Endodermal cell (in vitro differentiated cells): ENCODE measurements around the gene HMG20B. TPM values are rescaled to one million over a fixed set of nuclear protein-coding genes. Genes with fewer than 3 reads are reported as not detected.

Experiments
- DNase-seq: peaks from one replicate; pipeline ENCODE4 v3.0.0-alpha.2; 2017
- H3K27ac ChIP-seq: 2 replicates; pipeline ENCODE4 v1.5.1; 2013; ENCODE audit warnings: mild to moderate bottlenecking, low read depth, low read length, moderate library complexity
- H3K27me3 ChIP-seq: 2 replicates; pipeline ENCODE4 v1.6.1; 2013; ENCODE audit warnings: mild to moderate bottlenecking, low read length, moderate library complexity; ENCODE audit not compliant: insufficient read depth, control insufficient read depth, poor library complexity, severe bottlenecking
- H3K36me3 ChIP-seq: 2 replicates; pipeline ENCODE4 v1.7.0; 2013; ENCODE audit warnings: mild to moderate bottlenecking, low read length, moderate library complexity; ENCODE audit not compliant: control insufficient read depth, insufficient read depth
- H3K4me1 ChIP-seq: one replicate; pipeline ENCODE4 v1.7.0; 2013; ENCODE audit warnings: low read length; ENCODE audit not compliant: control insufficient read depth, insufficient read depth
- H3K4me3 ChIP-seq: 2 replicates; pipeline ENCODE4 v1.5.1; 2013; ENCODE audit warnings: mild to moderate bottlenecking, low read length, moderate library complexity
- H3K9ac ChIP-seq: 2 replicates; pipeline ENCODE4 v1.6.1; 2013; ENCODE audit warnings: mild to moderate bottlenecking, low read length, moderate library complexity; ENCODE audit not compliant: poor library complexity, severe bottlenecking; ENCODE audit errors: extremely low read depth
- H3K9me3 ChIP-seq: 2 replicates; pipeline ENCODE4 v1.6.1; 2013; ENCODE audit warnings: mild to moderate bottlenecking, low read length, moderate library complexity; ENCODE audit not compliant: control insufficient read depth
- H3K27ac Mint-ChIP-seq: 2 replicates; pipeline ENCODE4 v1.8.0; 2020; ENCODE audit warnings: mixed read lengths
- H3K27me3 Mint-ChIP-seq: 2 replicates; pipeline ENCODE4 v1.8.0; 2021; ENCODE audit warnings: mild to moderate bottlenecking, mixed read lengths; ENCODE audit not compliant: insufficient read depth
- H3K36me3 Mint-ChIP-seq: 2 replicates; pipeline ENCODE4 v1.8.0; 2020; ENCODE audit warnings: low read depth, mixed read lengths
- H3K4me1 Mint-ChIP-seq: 2 replicates; pipeline ENCODE4 v1.8.0; 2020; ENCODE audit warnings: mixed read lengths
- H3K4me3 Mint-ChIP-seq: 2 replicates; pipeline ENCODE4 v1.8.0; 2020; ENCODE audit warnings: mild to moderate bottlenecking, moderate library complexity, mixed read lengths
- H3K9me3 Mint-ChIP-seq: 2 replicates; pipeline ENCODE4 v1.8.0; 2020; ENCODE audit warnings: mild to moderate bottlenecking, mixed read lengths
- WGBS, 2 experiments: methylation state at CpG; one replicate each; pipeline versions ENCODE4 v1.1.5 to v1.1.7; 2013; ENCODE audit warnings: missing lambda C conversion rate in 2 of 2, mixed read lengths in 1 of 2; ENCODE audit not compliant: insufficient coverage in 1 of 2, insufficient read length in 1 of 2; 5-methylcytosine and 5-hydroxymethylcytosine counted together
- total RNA-seq, 2 donors: library from RNA; stranded (reverse); fragmentation: NEBNext Ultra II Directional in 1 of 2; extraction: Animal tissue kit (Norgen Biotek cat#: 25700) in 1 of 2; gene quantifications; 2 replicates in 1 of 2; 3 replicates in 1 of 2; pipeline ENCODE4 v1.2.1, GENCODE V29; 2021
- TF ChIP-seq, protein P1 (sequence below): fragments of 200-600 bp; sonication (generic); conservative IDR thresholded peaks from 2 replicates; pipeline ENCODE4 v1.5.0; 2021; ENCODE audit warnings: antibody characterized with exemption, mild to moderate bottlenecking

The HMG20B gene
- total RNA-seq, 2 donors from 2014 or later: 80.7 to 102 TPM

GRCh38 chr19:3604227-3604986 is 31.7 kb downstream of the HMG20B start:
- H3K4me3 ChIP-seq: no peak overlapping the region
- 84 to 91% methylated on average over 19 to 27 of the region's 27 CpGs for WGBS, 2 experiments
- Mint-ChIP-seq H3K36me3 (no peaks in the 10 kb centered on the region), H3K4me3 (no peak overlapping the region), H3K27me3 (peaks cover 2% of the 10 kb centered on the region), H3K27ac (no peak overlapping the region), H3K4me1 (peaks cover 6% of the 10 kb centered on the region), H3K9me3 (no peaks in the 10 kb centered on the region)
- H3K27me3 ChIP-seq: peaks cover 16% of the 10 kb centered on the region
- no peak for DNase-seq
- no peaks in the 10 kb centered on the region for H3K4me1 ChIP-seq
- TF ChIP-seq, protein P1, sequence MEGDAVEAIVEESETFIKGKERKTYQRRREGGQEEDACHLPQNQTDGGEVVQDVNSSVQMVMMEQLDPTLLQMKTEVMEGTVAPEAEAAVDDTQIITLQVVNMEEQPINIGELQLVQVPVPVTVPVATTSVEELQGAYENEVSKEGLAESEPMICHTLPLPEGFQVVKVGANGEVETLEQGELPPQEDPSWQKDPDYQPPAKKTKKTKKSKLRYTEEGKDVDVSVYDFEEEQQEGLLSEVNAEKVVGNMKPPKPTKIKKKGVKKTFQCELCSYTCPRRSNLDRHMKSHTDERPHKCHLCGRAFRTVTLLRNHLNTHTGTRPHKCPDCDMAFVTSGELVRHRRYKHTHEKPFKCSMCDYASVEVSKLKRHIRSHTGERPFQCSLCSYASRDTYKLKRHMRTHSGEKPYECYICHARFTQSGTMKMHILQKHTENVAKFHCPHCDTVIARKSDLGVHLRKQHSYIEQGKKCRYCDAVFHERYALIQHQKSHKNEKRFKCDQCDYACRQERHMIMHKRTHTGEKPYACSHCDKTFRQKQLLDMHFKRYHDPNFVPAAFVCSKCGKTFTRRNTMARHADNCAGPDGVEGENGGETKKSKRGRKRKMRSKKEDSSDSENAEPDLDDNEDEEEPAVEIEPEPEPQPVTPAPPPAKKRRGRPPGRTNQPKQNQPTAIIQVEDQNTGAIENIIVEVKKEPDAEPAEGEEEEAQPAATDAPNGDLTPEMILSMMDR: no peak
- H3K9me3 ChIP-seq: no peaks in the 10 kb centered on the region
- no peak overlapping the region for H3K27ac ChIP-seq
- H3K36me3 ChIP-seq: no peaks in the 10 kb centered on the region
- no peak overlapping the region for H3K9ac ChIP-seq

DNA sequence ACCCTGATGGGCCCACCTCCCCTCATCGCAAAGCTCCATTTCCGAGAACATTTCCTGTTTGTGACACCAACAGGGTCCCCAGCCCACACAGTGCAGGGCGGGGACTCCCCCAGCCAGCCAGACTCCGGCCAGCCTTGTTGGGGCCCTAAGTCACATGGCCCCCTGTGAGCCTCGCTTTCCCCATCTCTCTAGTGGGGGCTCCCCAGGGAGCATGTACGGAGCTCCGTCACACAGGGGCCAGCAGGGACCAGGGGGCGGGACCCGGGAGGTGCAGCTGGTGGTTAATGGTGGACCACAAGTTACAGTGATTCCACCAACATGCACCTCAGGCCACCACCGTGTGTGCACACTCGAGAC is 32.2 kb downstream of the HMG20B start:
- H3K36me3 ChIP-seq: no peaks in the 10 kb centered on the region
- Mint-ChIP-seq H3K4me3 (no peak overlapping the region), H3K27ac (no peak overlapping the region), H3K36me3 (peaks cover 3% of the 10 kb centered on the region), H3K4me1 (peaks cover 6% of the 10 kb centered on the region), H3K9me3 (no peaks in the 10 kb centered on the region), H3K27me3 (peaks cover 2% of the 10 kb centered on the region)
- H3K4me3 ChIP-seq: no peak overlapping the region
- no peak overlapping the region for H3K27ac ChIP-seq
- H3K27me3 ChIP-seq: peaks cover 16% of the 10 kb centered on the region
- no peak for DNase-seq
- 88% methylated on average over 6 to 11 of the region's 11 CpGs for WGBS, 2 experiments
- no peak overlapping the region for H3K9ac ChIP-seq
- H3K4me1 ChIP-seq: no peaks in the 10 kb centered on the region
- TF ChIP-seq, protein P1: no peak
- no peaks in the 10 kb centered on the region for H3K9me3 ChIP-seq

- H3K27ac Mint-ChIP-seq: no peak overlapping the region
- TF ChIP-seq, protein P1: no peak
- peaks cover 6% of the 10 kb centered on the region for H3K4me1 Mint-ChIP-seq
- H3K27me3 ChIP-seq: peaks cover 16% of the 10 kb centered on the region
- peaks cover 4% of the 10 kb centered on the region for H3K36me3 Mint-ChIP-seq
- no peak overlapping the region for H3K9ac ChIP-seq
- no peak overlapping the region for H3K27ac ChIP-seq
- no peaks in the 10 kb centered on the region for H3K9me3 ChIP-seq
- no peaks in the 10 kb centered on the region for H3K4me1 ChIP-seq
- DNase-seq: peak; percentile 29
- no peaks in the 10 kb centered on the region for H3K36me3 ChIP-seq
- WGBS, 2 experiments: 94 to 96% methylated on average over 2 to 3 of the region's 3 CpGs
- H3K9me3 Mint-ChIP-seq: no peaks in the 10 kb centered on the region
- H3K27me3 Mint-ChIP-seq: peaks cover 2% of the 10 kb centered on the region
- H3K4me3 Mint-ChIP-seq: no peak overlapping the region
- no peak overlapping the region for H3K4me3 ChIP-seq
Measured at GRCh38 chr19:3605361-3605760, 32.6 kb downstream of the HMG20B start.
